ENCODE data around the gene MVB12B. TPM values are rescaled to one million over a fixed set of nuclear protein-coding genes. Genes with fewer than 3 reads are reported as not detected.

Gene MVB12B
- total RNA-seq, 4 donors from 2014 or later: 15.7 to 27.3 (median 22.7) TPM

- intact Hi-C loops (cut with DNase I; ENCODE audit: low total_unique reads): no loop called here
- Histone ChIP-seq H3K27ac (no peak overlapping the region), H3K9me3 (no peaks in the 10 kb centered on the region), H3K4me3 (no peak overlapping the region), H3K27me3 (peaks cover 20% of the 10 kb centered on the region), H3K36me3 (no peaks in the 10 kb centered on the region), H3K4me1 (no peaks in the 10 kb centered on the region)
- in situ Hi-C loops (cut with MboI; ENCODE audit: low pct_ligation_motif_present in 1 of 4, low pct_unique_long_range_greater_than_20kb in 1 of 4, low sequenced_read_pairs in 3 of 4): loop anchor here in 2 of 4 donors (10.0 kb wide), 1 partner anchor 48 kb away; no protein-coding TSS in a partner anchor
- TF ChIP-seq CTCF (IDR thresholded peaks at IDR 0.05) (no peak), EP300 (IDR thresholded peaks at IDR 0.05; ENCODE audit: low read depth) (no peak), POLR2AphosphoS5 (IDR thresholded peaks at IDR 0.05) (no peak), POLR2A (IDR thresholded peaks at IDR 0.05) (no peak)
- no peak for DNase-seq
- 78% methylated on average over 16 of the region's 27 CpGs; no CpG with 5 or more reads in 1 of the 2 donors for WGBS, 2 donors (ENCODE audit: low coverage in 1 of 2)
Measured at GRCh38 chr9:126506361-126507317, 180.0 kb downstream of the MVB12B start.

GRCh38 chr9:126507318-126508109, 180.9 kb downstream of the MVB12B start:
- in situ Hi-C loops (cut with MboI; ENCODE audit: low pct_ligation_motif_present in 1 of 4, low pct_unique_long_range_greater_than_20kb in 1 of 4, low sequenced_read_pairs in 3 of 4): loop anchor here in 2 of 4 donors (10.0 kb wide), 1 partner anchor 47 kb away; no protein-coding TSS in a partner anchor
- DNase-seq: no peak
- 73% methylated on average over 19 of the region's 26 CpGs; no CpG with 5 or more reads in 1 of the 2 donors for WGBS, 2 donors (ENCODE audit: low coverage in 1 of 2)

GRCh38 chr9:126508171-126508591, 181.6 kb downstream of the MVB12B start:
- Histone ChIP-seq H3K4me3 (no peak overlapping the region), H3K36me3 (no peaks in the 10 kb centered on the region), H3K27ac (no peak overlapping the region), H3K4me1 (no peaks in the 10 kb centered on the region), H3K9me3 (no peaks in the 10 kb centered on the region), H3K27me3 (peaks cover 35% of the 10 kb centered on the region)
- intact Hi-C loops (cut with DNase I; ENCODE audit: low total_unique reads) (no loop called here), in situ Hi-C loops (cut with MboI; ENCODE audit: low pct_ligation_motif_present in 1 of 4, low pct_unique_long_range_greater_than_20kb in 1 of 4, low sequenced_read_pairs in 3 of 4) (loop anchor here in 2 of 4 donors (10.0 kb wide), 1 partner anchor 47 kb away; no protein-coding TSS in a partner anchor)
- TF ChIP-seq CTCF (IDR thresholded peaks at IDR 0.05) (no peak), POLR2AphosphoS5 (IDR thresholded peaks at IDR 0.05) (no peak), POLR2A (IDR thresholded peaks at IDR 0.05) (no peak), EP300 (IDR thresholded peaks at IDR 0.05; ENCODE audit: low read depth) (no peak)
- WGBS, 2 donors (ENCODE audit: low coverage in 1 of 2): 81% methylated on average over 12 of the region's 12 CpGs; no CpG with 5 or more reads in 1 of the 2 donors
- no peak for DNase-seq

More at GRCh38 chr9:126507318-126508109, 180.9 kb downstream of the MVB12B start:
- Histone ChIP-seq H3K27me3 (peaks cover 29% of the 10 kb centered on the region), H3K27ac (no peak overlapping the region), H3K9me3 (no peaks in the 10 kb centered on the region), H3K4me3 (no peak overlapping the region), H3K36me3 (no peaks in the 10 kb centered on the region), H3K4me1 (no peaks in the 10 kb centered on the region)
- no peak for TF ChIP-seq CTCF (IDR thresholded peaks at IDR 0.05)
- no peak for TF ChIP-seq POLR2AphosphoS5 (IDR thresholded peaks at IDR 0.05)
- intact Hi-C loops (cut with DNase I; ENCODE audit: low total_unique reads): no loop called here

GRCh38 chr9:126508928-126509327, 182.3 kb downstream of the MVB12B start:
- Histone ChIP-seq H3K4me1 (peaks cover 0 to 1% (median under 1%) of the 10 kb centered on the region in 4 donors), H3K27me3 (peaks cover 43% of the 10 kb centered on the region), H3K4me3 (no peak overlapping the region), H3K9me3 (no peaks in the 10 kb centered on the region), H3K36me3 (no peaks in the 10 kb centered on the region), H3K27ac (no peak overlapping the region)
- in situ Hi-C loops (cut with MboI; ENCODE audit: low pct_ligation_motif_present in 1 of 4, low pct_unique_long_range_greater_than_20kb in 1 of 4, low sequenced_read_pairs in 3 of 4) (loop anchor here in 2 of 4 donors (10.0 kb wide), 1 partner anchor 46 kb away; no protein-coding TSS in a partner anchor), intact Hi-C loops (cut with DNase I; ENCODE audit: low total_unique reads) (no loop called here)
- TF ChIP-seq CTCF (IDR thresholded peaks at IDR 0.05) (no peak), POLR2AphosphoS5 (IDR thresholded peaks at IDR 0.05) (no peak), POLR2A (IDR thresholded peaks at IDR 0.05) (no peak), EP300 (IDR thresholded peaks at IDR 0.05; ENCODE audit: low read depth) (no peak)
- no peak for DNase-seq
- WGBS, 2 donors (ENCODE audit: low coverage in 1 of 2): 90 to 92% methylated on average over 2 of the region's 2 CpGs
